Measurements from ENCODE around the gene HNRNPK. TPM values are rescaled to one million over a fixed set of nuclear protein-coding genes. Genes with fewer than 3 reads are reported as not detected.

HNRNPK gene
- polyA plus RNA-seq, 1 of the 3 experiments (the other 2 are of a cell fraction) = 470 TPM

GRCh38 chr9:83980395-83981125 lies 545 bp upstream of the HNRNPK start, which contains the start of gene RMI1 (continued):
- TF ChIP-seq TEAD4 (IDR thresholded peaks at IDR 0.05; ENCODE audit: borderline replicate concordance, insufficient read depth) (no peak), ELF1 (IDR thresholded peaks at IDR 0.05) (no peak), GABPA (IDR thresholded peaks at IDR 0.05; ENCODE audit: low read depth) (no peak), TAF1 (IDR thresholded peaks at IDR 0.05; ENCODE audit: borderline replicate concordance, low read depth, low read length) (peak; percentile 93), EP300 (IDR thresholded peaks at IDR 0.05; ENCODE audit: borderline replicate concordance in 1 of 2, low read depth in 1 of 2, low read length in 1 of 2) (peak; percentile 24 to 62), MXI1 (IDR thresholded peaks at IDR 0.05; ENCODE audit: low read depth, low read length) (peak; percentile 74; the same call in 1 of the 2 replicates), NFIC (IDR thresholded peaks at IDR 0.05; ENCODE audit: borderline replicate concordance) (no peak; the same call in 1 of the 2 replicates), ZBTB33 (IDR thresholded peaks at IDR 0.05; ENCODE audit: borderline replicate concordance, low read depth) (peak; percentile 98), EZH2phosphoT487 (IDR thresholded peaks at IDR 0.05; ENCODE audit: borderline replicate concordance, low read depth) (no peak), TCF12 (IDR thresholded peaks at IDR 0.05) (peak; percentile 31; the same call in 1 of the 2 replicates)

- WGBS (ENCODE audit: low lambda C conversion rate) = under 1% methylated on average over 47 of the region's 55 CpGs
- Histone ChIP-seq H3K9me3 (no peaks in the 10 kb centered on the region), H3K27ac (ENCODE audit: low read depth in 2 of 2, low read length in 1 of 2) (peak overlapping the region; percentile 95 to 99), H3K36me3 (replicated peaks in 1 of 2; ENCODE audit: control insufficient read depth in 1 of 2, insufficient read depth in 2 of 2, low read length in 1 of 2) (peaks cover 46 to 48% of the 10 kb centered on the region in 2 experiments), H3K9ac (peak overlapping the region; percentile 100), H3K27me3 (ENCODE audit: insufficient read depth) (no peaks in the 10 kb centered on the region), H4K20me1 (ENCODE audit: insufficient read depth) (peaks cover 52% of the 10 kb centered on the region), H3K4me2 (peak overlapping the region; percentile 90), H3K4me3 (ENCODE audit: low read depth in 2 of 2, low read length in 1 of 2) (peak overlapping the region; percentile 97 to 99), H2AFZ (ENCODE audit: low read depth) (no peak overlapping the region), H3K79me2 (ENCODE audit: insufficient read depth) (peaks cover 95% of the 10 kb centered on the region), H3K4me1 (ENCODE audit: control insufficient read depth in 1 of 2, insufficient read depth in 2 of 2, low read depth in 1 of 2, low read length in 1 of 2) (peaks cover 9 to 24% of the 10 kb centered on the region in 2 experiments), H3F3A (replicated peaks; ENCODE audit: insufficient read depth) (peaks cover 8% of the 10 kb centered on the region), H3K9me2 (no peaks in the 10 kb centered on the region)
- CTCF ChIA-PET = interaction anchor here (1.0 to 3.0 kb wide), 3 partner anchors 12 to 282 kb away, joined by 3 to 18 read pairs (median 13); no protein-coding TSS in a partner anchor
- POLR2A ChIA-PET = interaction anchor here (0.7 to 2.3 kb wide), 9 partner anchors 15 to 285 kb away, joined by 3 to 14 read pairs (median 4); partner anchors contain the start of gene KIF27
- peak; percentile 85 for DNase-seq
- no peak for TF ChIP-seq TEAD4 (IDR thresholded peaks at IDR 0.05; ENCODE audit: borderline replicate concordance, insufficient read depth)
- TF ChIP-seq, protein P1, sequence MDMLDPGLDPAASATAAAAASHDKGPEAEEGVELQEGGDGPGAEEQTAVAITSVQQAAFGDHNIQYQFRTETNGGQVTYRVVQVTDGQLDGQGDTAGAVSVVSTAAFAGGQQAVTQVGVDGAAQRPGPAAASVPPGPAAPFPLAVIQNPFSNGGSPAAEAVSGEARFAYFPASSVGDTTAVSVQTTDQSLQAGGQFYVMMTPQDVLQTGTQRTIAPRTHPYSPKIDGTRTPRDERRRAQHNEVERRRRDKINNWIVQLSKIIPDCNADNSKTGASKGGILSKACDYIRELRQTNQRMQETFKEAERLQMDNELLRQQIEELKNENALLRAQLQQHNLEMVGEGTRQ (IDR thresholded peaks at IDR 0.05; ENCODE audit: borderline replicate concordance, low read depth, low read length) = no peak
- TF ChIP-seq ELF1 (IDR thresholded peaks at IDR 0.05) = no peak
- TF ChIP-seq, protein P2, sequence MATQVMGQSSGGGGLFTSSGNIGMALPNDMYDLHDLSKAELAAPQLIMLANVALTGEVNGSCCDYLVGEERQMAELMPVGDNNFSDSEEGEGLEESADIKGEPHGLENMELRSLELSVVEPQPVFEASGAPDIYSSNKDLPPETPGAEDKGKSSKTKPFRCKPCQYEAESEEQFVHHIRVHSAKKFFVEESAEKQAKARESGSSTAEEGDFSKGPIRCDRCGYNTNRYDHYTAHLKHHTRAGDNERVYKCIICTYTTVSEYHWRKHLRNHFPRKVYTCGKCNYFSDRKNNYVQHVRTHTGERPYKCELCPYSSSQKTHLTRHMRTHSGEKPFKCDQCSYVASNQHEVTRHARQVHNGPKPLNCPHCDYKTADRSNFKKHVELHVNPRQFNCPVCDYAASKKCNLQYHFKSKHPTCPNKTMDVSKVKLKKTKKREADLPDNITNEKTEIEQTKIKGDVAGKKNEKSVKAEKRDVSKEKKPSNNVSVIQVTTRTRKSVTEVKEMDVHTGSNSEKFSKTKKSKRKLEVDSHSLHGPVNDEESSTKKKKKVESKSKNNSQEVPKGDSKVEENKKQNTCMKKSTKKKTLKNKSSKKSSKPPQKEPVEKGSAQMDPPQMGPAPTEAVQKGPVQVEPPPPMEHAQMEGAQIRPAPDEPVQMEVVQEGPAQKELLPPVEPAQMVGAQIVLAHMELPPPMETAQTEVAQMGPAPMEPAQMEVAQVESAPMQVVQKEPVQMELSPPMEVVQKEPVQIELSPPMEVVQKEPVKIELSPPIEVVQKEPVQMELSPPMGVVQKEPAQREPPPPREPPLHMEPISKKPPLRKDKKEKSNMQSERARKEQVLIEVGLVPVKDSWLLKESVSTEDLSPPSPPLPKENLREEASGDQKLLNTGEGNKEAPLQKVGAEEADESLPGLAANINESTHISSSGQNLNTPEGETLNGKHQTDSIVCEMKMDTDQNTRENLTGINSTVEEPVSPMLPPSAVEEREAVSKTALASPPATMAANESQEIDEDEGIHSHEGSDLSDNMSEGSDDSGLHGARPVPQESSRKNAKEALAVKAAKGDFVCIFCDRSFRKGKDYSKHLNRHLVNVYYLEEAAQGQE (IDR thresholded peaks at IDR 0.05; ENCODE audit: low read depth, low read length) = peak; percentile 37; the same call in 1 of the 2 replicates
- no peak for TF ChIP-seq JUND (IDR thresholded peaks at IDR 0.05)
- TF ChIP-seq PBX3 (IDR thresholded peaks at IDR 0.05) = no peak
- TF ChIP-seq NRF1 (IDR thresholded peaks at IDR 0.05; ENCODE audit: low read depth, low read length) = no peak
- TF ChIP-seq RAD21 (IDR thresholded peaks at IDR 0.05; ENCODE audit: low read length) = no peak
- no peak for TF ChIP-seq GATA2 (CRISPR knock-in tag; IDR thresholded peaks at IDR 0.05)
- TF ChIP-seq CHD2 (IDR thresholded peaks at IDR 0.05; ENCODE audit: low read length, partially characterized antibody) = peak; percentile 74
- no peak for TF ChIP-seq RFX5 (IDR thresholded peaks at IDR 0.05; ENCODE audit: low read length)
- TF ChIP-seq GABPA (IDR thresholded peaks at IDR 0.05; ENCODE audit: low read depth) = peak; percentile 27; the same call in 1 of the 2 replicates
- TF ChIP-seq FOXJ3 (CRISPR knock-in tag; IDR thresholded peaks at IDR 0.05) = no peak
- TF ChIP-seq EP300 (IDR thresholded peaks at IDR 0.05; ENCODE audit: borderline replicate concordance in 1 of 2, low read depth in 1 of 2, low read length in 1 of 2) = no peak
- peak; percentile 87 for TF ChIP-seq YY1 (IDR thresholded peaks at IDR 0.05; ENCODE audit: low read depth)
Observed at GRCh38 chr9:83978992-83979811, 813 bp downstream of the HNRNPK start.

Data from SK-N-SH (cell line).